GM21717 (cell line): ENCODE results near the gene NUDT12.

Experiments
- ATAC-seq: cut with Tn5 transposase; IDR thresholded peaks from one replicate; pipeline ENCODE4 v1.9.1; 2021; ENCODE audit warnings: mild to moderate bottlenecking, moderate library complexity; ENCODE audit not compliant: unreplicated experiment

NUDT12 gene

GRCh38 chr5:103562453-103563157 lies at the start of gene NUDT12:
TSS of gene NUDT12 (minus strand) at chr5:103562789. CDS start at chr5:103560248, 2,541 bp downstream.
- peak; percentile 94 for ATAC-seq

DNA sequence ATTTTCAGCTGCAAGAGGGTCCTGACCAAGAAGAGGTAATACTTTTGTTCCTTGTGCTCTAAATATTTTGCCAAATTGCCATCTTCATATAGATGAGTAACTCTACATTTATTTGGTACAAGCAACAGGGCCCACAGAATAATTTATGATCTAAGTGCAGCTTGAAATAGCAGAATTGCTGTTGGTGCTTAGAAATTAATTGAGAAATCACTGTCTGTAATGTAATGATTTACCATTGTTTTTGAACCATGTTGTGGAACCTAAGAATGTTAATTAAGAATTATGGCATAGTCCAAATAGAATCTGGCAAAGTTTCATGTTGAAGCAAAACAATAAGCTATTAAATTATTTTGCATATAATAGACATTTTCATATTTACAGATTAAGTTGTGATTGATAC lies 44.8 kb upstream of the NUDT12 start:
- ATAC-seq, result no peak

DNA sequence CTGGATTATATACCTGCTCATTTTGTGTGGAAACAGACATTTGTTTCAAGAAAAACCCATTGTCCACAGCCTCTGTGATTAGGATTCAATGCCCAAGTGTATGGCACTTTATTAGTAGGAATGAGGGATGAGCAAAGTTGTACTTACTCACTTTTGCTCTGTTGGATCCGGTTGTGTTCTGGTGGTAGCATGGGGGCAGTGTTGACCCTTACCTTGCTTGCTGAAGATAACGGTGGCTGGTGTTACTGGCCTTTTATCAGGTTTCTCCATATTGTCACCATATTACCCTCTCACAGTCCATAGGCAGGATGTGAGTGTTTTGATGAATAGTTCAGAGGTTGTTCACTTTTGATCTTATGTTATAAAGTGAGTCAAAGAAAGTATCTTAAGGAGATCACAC lies 42.7 kb upstream of the NUDT12 start:
- ATAC-seq, result no peak

DNA sequence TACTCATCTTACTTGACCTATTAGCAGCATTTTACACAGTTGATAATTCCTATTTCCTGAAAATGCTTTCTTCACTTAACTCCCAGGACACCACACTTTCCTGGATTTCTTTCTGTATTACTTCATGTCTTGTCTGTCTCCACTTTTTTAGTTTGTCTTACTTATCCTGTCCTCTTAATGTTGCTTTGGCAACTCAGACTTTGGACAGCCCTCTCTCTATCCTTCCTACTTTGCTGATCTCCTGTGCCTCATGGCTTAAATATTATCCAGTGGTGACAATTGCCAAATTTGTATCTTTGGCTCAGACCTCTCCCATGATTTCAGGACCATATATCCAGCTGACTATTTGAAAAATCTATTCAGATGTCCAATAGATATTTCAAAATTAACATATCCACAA lies 39.8 kb upstream of the NUDT12 start:
- ATAC-seq, result no peak

DNA sequence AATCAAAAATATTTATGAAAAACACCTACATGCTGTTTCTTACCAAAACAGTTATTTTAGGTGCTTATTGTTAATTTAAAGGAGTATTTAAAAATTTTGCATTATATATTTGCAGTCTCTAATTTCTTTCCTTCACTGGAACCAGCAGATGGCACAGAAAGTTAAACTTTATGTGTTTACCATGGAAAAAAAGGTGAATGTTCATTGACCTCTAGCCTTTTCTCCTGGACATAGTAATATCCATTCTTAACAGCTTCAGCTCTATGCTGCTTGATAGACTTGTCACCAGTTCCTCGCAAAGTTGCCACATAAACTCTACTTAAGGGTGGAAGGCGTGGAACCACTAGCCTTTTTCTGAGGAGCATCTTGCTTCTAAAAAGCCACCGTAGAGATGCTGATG lies 38.7 kb upstream of the NUDT12 start:
- ATAC-seq, result no peak

- no peak for ATAC-seq
These were observed 37.5 kb upstream of the NUDT12 start for GRCh38 chr5:103600086-103600485.

- no peak for ATAC-seq
These were observed 36.5 kb upstream of the NUDT12 start for GRCh38 chr5:103598997-103599566.

- ATAC-seq, result no peak
These were observed 27.6 kb upstream of the NUDT12 start for GRCh38 chr5:103590221-103590620.

DNA sequence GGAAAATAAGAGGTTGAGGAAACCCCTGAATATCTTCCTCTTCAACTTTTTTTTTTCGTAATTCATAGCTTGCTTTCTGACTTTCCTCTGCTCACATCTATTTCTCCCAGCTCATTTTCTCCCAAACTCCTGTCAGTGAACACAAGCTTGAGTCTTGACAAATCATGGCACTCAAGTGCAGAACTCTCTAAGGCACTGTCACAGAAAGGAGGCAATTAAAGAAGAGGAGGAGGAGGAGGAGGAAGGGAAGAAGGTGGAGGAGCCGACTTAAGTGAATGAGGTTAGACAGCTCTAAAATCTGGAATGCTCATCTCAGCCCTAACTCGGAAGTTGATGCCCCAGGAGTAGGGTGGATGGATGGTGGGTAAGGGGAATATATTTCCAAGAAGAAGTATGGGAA lies 27.2 kb upstream of the NUDT12 start:
- no peak for ATAC-seq

DNA sequence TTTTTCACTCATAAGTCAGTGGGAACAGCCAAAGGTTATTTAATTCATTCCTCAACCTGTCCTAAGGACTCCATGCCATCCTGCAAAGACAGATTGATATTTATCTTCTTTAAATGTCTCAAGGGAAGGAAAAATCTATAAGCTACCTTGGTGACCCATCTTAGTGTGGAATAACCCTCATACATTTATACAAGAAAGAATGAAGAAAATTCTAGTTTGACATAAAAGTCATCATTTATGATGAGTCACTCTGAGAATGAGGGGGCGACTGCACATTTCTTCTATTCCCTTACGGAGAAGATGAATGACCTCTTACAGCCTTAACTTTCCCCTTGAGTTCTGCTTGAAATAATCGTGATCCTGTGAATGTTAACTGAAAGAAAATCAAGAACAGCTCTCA lies 26.8 kb upstream of the NUDT12 start:
- ATAC-seq, result no peak

DNA sequence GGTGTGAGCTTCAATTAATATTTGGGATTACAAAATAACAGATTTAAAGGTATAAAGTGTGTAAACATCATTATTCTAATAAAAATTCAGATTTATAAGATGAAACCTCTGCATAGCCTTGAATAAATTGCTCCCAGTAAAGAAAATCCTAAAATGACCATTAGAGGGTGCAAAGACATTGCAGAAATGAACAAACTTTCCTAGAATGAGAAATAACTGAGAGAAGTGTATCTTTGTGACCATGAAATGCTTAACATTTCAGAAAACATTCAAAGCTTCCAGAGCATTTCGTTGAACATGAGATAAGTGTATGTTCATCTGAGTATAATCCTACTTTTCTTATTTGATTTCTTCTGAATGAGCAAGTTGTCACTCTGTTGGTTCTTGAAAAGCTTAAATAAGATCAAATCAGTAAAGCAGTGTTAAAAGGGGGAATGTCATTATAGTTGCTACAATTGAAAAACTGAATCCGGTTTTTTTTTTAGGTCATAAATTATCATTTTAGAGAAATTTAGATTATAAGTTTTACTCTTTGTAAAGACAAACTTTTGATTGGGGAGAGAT lies 24.7 kb upstream of the NUDT12 start:
- no peak for ATAC-seq

DNA sequence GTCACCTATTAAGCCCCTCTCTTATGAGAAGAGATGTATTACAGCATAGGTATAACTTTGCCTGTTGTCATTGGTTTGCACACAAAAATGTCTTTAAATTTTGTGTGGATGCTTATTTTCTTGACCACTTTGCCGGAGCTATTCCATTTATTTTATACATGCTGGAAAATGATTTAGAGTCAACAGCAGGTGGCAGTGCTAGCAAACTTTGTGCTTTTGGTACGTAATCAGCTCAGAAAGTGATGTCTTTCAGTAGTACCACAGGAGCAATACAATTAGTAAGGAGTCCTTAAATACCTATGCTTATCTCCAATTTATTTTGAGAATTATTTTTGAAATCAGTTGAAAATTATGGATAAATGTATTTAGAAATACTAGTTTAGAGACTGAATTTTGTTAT lies 19.8 kb upstream of the NUDT12 start:
- no peak for ATAC-seq

DNA sequence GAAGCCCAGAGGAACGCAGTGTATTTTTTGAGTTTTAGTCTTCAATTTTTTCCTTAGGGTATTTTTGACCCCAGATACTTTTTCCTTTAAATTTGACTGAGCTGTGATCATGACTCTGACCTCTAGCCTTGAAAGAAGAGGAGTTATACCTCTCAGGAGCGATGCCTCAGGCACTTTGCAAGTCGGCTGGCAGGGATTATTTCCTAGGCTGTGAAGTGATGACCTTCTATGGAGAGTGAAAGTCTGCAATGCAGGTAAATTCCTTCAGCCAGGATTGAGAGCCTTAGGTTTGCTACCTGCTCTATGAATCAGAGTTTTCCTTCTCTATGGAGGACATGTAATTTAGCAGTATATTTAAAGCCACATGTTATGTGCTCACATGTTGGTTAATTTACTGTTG lies 10.8 kb upstream of the NUDT12 start:
- no peak for ATAC-seq

DNA sequence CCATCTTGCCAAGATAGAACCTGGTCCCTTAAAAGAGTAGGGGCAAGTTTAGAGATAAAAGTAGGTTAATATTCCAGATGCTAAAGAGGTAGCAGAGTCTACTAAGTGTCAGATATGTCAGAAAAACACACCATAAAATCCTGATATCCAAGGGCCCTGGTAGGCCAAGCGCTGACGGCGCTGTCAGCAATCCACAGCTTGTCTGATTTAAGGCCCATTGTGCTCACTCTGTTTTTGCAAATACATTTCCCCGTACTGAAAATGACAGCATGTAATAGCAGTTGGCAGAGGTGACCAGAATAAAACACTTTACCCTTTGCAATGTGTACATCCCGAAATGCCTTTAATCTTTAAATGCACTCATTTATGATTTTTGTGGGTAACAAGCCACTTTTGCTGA lies 9.9 kb upstream of the NUDT12 start:
- no peak for ATAC-seq

DNA sequence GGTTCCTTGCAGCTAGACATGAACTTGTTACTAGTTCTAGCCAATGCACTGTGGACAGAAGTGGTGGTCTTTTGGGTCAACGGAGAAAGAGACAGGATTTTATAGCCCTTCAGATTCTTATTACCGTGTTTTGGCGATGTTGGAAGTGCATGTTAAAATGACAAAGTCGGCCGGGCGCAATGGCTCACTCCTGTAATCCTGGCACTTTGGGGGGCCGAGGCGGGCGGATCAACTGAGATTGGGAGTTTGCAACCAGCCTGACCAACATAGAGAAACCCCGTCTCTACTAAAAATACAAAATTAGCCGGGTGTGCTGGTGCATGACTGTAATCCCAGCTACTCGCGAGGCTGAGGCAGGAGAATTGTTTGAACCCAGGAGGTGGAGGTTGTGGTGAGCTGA lies 9.1 kb upstream of the NUDT12 start:
- no peak for ATAC-seq

- ATAC-seq, result no peak
These were observed 6.9 kb upstream of the NUDT12 start for GRCh38 chr5:103569313-103570060.

DNA sequence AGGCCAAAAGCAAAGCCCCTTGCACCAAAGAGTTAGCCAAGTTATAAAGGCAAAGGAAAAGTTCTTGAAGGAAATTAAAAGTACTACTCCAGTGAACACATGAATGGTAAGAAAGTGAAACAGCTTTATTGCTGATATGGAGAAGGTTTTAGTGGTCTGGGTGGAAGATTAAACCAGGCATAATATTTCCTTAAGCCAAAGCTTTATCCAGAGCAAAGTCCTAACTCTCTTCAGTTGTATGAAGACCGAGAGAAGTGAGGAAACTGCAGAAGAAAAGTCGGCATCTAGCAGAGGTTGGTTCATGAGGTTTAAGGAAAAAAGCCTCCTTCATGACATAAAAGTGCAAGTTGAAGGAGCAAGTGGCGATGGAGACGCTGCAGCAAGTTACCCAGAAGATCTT lies 3.1 kb upstream of the NUDT12 start:
- ATAC-seq, result no peak

DNA sequence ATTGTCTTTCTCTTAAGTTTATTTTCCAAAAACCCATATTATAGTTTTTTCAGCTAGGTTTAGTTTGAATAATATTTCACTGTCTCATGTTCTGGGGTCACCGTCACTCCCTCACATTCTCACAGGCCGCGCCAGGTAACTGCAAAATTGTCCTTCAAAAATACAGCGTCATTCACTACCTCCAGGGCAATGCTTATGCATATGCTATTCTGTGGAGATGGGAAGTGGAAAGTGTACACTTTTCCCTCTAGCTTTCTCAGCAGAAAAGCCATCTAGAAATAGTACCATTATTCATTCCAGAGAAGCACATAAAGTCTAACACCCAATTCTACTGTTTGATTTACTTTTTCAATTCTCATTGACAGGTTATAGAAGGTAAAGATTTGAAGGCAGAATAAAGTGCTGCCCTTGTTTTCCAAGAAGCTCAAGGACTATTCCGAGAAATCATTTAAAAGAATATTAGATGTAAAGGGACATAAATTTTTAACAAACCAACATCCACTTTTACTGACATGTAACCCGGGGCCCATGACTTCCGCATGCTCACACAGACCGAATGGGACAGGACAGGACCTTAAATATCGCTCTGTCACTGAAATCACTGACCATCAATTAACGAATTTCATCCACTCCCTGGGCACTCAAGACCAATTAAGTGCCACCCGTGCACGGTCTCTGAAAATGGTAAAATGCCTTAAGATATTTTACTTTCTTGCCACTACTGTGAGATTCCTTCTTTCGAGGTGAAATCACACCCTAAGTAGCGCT lies 720 bp downstream of the NUDT12 start:
- ATAC-seq, result peak; percentile 52

DNA sequence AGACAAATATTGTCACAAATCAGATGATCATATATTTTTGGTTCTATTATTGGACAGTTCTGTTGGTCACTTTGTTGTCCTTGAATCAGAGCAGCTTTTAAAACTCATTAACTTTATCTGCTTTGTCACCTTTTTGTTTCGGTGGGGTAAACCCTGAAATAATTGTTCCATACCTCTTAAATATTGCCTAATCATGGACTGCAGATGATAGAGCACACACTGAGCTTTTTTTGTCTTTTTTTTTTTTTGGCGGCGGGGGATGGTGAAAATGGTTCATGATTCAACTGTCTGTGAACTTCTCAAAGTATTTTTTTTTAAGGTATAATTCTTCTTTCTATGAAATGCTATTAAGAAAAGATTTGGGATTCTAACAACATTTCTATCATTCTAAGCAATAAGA lies 1.8 kb downstream of the NUDT12 start:
- no peak for ATAC-seq

- ATAC-seq, result peak; percentile 78
These were observed 15.7 kb downstream of the NUDT12 start for GRCh38 chr5:103546858-103547257.

DNA sequence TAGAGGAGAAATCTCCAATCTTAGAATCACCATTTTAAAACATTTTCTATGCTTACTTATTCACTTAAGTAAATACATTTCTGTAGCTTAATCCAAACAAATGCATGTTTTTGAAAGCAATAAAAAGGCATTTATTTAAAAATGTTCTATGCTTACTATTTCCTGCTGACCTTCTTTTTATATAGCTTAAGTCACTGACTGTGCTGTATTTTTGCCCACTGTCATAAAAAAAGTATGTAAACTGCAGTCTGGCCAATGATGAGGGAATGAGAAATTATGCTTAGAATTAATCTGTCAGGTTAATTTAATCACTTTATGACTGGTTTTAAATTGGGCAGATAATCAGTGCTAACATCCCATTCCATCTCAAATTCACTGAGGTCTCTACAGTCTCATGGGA lies 20.1 kb downstream of the NUDT12 start:
- ATAC-seq, result no peak
